ENCODE measurements around the gene GRIK3. TPM values are rescaled to one million over a fixed set of nuclear protein-coding genes. Genes with fewer than 3 reads are reported as not detected.

Gene GRIK3
- total and polyA plus RNA-seq, 2 of the 8 experiments (the other 6 are each of a cell fraction or from before 2014, with no cell fraction given), result 2.1 to 3.4 TPM

DNA sequence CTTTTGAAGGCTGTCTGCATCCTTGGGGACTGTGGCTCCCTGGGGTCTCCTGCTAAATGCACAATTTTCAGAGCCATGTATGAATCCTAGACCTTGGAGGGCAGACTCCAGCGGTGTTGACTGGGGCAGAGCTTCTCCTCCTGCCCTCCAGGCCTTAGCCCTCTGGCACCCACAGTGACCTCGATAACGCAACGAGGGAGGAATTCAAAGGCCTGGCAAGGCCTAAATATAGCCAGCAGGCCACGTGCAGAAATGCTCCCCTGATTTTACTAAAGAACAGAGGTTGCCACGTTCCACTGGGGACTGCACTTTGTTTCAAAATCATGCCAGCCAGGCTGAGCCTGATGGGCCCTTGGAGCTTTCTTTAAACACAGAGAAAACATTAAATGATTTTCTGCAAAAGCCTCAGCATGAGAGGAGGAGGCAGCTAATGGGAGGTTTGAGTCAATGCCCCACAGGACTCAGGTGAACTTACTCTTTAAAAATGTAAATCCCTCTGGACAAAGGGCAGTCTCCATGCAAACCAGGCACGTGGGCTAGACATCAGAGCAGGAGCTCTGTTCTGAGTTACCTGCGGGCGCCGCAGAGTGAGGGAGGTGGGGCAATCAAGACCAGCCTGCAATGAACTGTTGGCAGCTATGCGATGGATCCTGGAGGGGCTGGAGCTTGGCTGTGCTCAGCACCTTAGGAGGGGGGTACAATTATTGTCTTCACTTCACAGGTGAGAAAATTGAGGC lies 28.0 kb downstream of the GRIK3 start:
- ChIA-PET CTCF (ENCODE audit: partially characterized antibody) (interaction anchor here (1.1 to 2.3 kb wide), 7 partner anchors 11 to 489 kb away, joined by 3 to 11 read pairs (median 5); no protein-coding TSS in a partner anchor), POLR2A (ENCODE audit: partially characterized antibody) (no interaction called here)
- H3K14ac ChIP-seq (ENCODE audit: insufficient read length), result no peak overlapping the region
- H3K4me3 ChIP-seq (ENCODE audit: extremely low read depth in 1 of 4, insufficient read depth in 2 of 4, low read depth in 3 of 4, low read length in 4 of 4), result no peak overlapping the region
- H2AFZ ChIP-seq (ENCODE audit: low read length), result no peak overlapping the region
- no peaks in the 10 kb centered on the region; a peak in 1 of 7 replicates for H3K27me3 ChIP-seq (replicated peaks in 1 of 4; ENCODE audit: control insufficient read depth in 3 of 4, extremely low read depth in 1 of 4, insufficient read depth in 3 of 4, low read length in 3 of 4)
- DNase-seq (ENCODE audit: low read depth in 1 of 2, low spot score in 2 of 2), result no peak
- peaks cover 0 to 11% (median 8%) of the 10 kb centered on the region in 4 experiments; a peak in 4 of 7 replicates for H3K4me1 ChIP-seq (replicated peaks in 1 of 4; ENCODE audit: control insufficient read depth in 3 of 4, insufficient read depth in 4 of 4, low read length in 3 of 4)
- H2BK5ac ChIP-seq (ENCODE audit: low read depth, low read length), result no peak overlapping the region
- no peak overlapping the region for H4K8ac ChIP-seq (ENCODE audit: extremely low read depth, insufficient read depth, low read length)
- H3K27ac ChIP-seq (ENCODE audit: low read depth, low read length), result no peak overlapping the region; the same call in 1 of the 2 replicates
- peak overlapping the region; percentile 5 for H4K91ac ChIP-seq (replicated peaks; ENCODE audit: insufficient read length, low read length)
- H2BK15ac ChIP-seq (ENCODE audit: low read length), result 0 out of 2 replicates have a peak overlapping the region, but pooled peaks have one; percentile 23
- no peaks in the 10 kb centered on the region; the same call in 1 of the 2 replicates for H3K79me1 ChIP-seq (ENCODE audit: low read depth, low read length)
- H2AK5ac ChIP-seq (ENCODE audit: low read depth, low read length), result no peak overlapping the region
- no peak overlapping the region for H3K9ac ChIP-seq (replicated peaks in 1 of 4; ENCODE audit: extremely low read depth in 1 of 4, low read depth in 3 of 4, low read length in 3 of 4)
- H3K4me2 ChIP-seq (ENCODE audit: insufficient read depth in 1 of 2, low read depth in 2 of 2, low read length in 2 of 2), result no peak overlapping the region
- no peaks in the 10 kb centered on the region for H3K23me2 ChIP-seq (ENCODE audit: low read depth, low read length)
- no peaks in the 10 kb centered on the region for H4K20me1 ChIP-seq (replicated peaks in 1 of 2; ENCODE audit: control insufficient read depth in 1 of 2, insufficient read depth in 2 of 2, low read length in 2 of 2)
- no peak overlapping the region for H4K5ac ChIP-seq (ENCODE audit: insufficient read length, low read depth, low read length)
- 0 out of 2 replicates have a peak overlapping the region, but pooled peaks have one; percentile 56 for H2BK20ac ChIP-seq (ENCODE audit: low read length)
- no peak for FAIRE-seq
- H2BK12ac ChIP-seq (ENCODE audit: low read depth, low read length), result no peak overlapping the region; the same call in 1 of the 2 replicates
- H3K79me2 ChIP-seq (ENCODE audit: control insufficient read depth in 1 of 2, insufficient read depth in 2 of 2, low read length in 2 of 2), result no peaks in the 10 kb centered on the region
- H3K36me3 ChIP-seq (ENCODE audit: control insufficient read depth in 2 of 4, insufficient read depth in 4 of 4, low read length in 3 of 4), result no peaks in the 10 kb centered on the region
- TF ChIP-seq, protein P1, sequence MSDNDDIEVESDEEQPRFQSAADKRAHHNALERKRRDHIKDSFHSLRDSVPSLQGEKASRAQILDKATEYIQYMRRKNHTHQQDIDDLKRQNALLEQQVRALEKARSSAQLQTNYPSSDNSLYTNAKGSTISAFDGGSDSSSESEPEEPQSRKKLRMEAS (IDR thresholded peaks at IDR 0.05), result peak; percentile 62
- TF ChIP-seq FOSL1 (IDR thresholded peaks at IDR 0.05; ENCODE audit: insufficient read depth, low read depth, low read length) (no peak), CHD1 (IDR thresholded peaks at IDR 0.05; ENCODE audit: low read depth, low read length) (no peak), SAP30 (IDR thresholded peaks at IDR 0.05; ENCODE audit: insufficient read depth, insufficient replicate concordance, low read length) (no peak), NANOG (IDR thresholded peaks at IDR 0.05; ENCODE audit: insufficient read depth, low read depth, low read length, poor library complexity, severe bottlenecking) (no peak)
- TF ChIP-seq, protein P2, sequence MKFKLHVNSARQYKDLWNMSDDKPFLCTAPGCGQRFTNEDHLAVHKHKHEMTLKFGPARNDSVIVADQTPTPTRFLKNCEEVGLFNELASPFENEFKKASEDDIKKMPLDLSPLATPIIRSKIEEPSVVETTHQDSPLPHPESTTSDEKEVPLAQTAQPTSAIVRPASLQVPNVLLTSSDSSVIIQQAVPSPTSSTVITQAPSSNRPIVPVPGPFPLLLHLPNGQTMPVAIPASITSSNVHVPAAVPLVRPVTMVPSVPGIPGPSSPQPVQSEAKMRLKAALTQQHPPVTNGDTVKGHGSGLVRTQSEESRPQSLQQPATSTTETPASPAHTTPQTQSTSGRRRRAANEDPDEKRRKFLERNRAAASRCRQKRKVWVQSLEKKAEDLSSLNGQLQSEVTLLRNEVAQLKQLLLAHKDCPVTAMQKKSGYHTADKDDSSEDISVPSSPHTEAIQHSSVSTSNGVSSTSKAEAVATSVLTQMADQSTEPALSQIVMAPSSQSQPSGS (IDR thresholded peaks at IDR 0.05; ENCODE audit: low read length), result no peak
- H3K56ac ChIP-seq (replicated peaks; ENCODE audit: insufficient read length, low read depth, low read length), result no peak overlapping the region
- no peak overlapping the region for H3K23ac ChIP-seq (ENCODE audit: insufficient read length)
- no peak overlapping the region; the same call in 1 of the 2 replicates for H3K18ac ChIP-seq (ENCODE audit: extremely low read depth, low read length)
- 74% methylated on average over 11 of the region's 11 CpGs; no CpG with 5 or more reads in 1 of the 2 experiments for WGBS, 2 experiments (ENCODE audit: extremely low coverage in 1 of 2, insufficient coverage in 1 of 2, insufficient read length in 1 of 2, insufficient replicate concordance in 2 of 2, low coverage in 1 of 2, low lambda C conversion rate in 2 of 2, missing lambda C conversion rate in 1 of 2)
- H2BK120ac ChIP-seq (replicated peaks; ENCODE audit: low read depth, low read length), result no peak overlapping the region
- no peak overlapping the region for H3K4ac ChIP-seq (replicated peaks; ENCODE audit: insufficient read length, low read depth, low read length)
- H3K9me3 ChIP-seq (ENCODE audit: insufficient read depth in 2 of 2, low read depth in 1 of 2, low read length in 1 of 2), result no peaks in the 10 kb centered on the region
